ENCODE data around the gene CLMP. TPM values are rescaled to one million over a fixed set of nuclear protein-coding genes. Genes with fewer than 3 reads are reported as not detected.
"Not testable (repeated sequence)": the region's sequence is repeated elsewhere in the genome, so short reads cannot be mapped to it uniquely, and the experiment has no call there.

CLMP gene
- total RNA-seq, 1 donor from 2014 or later: 0.45 TPM

- ATAC-seq (no peak), DNase-seq (ENCODE audit: low spot score) (no peak)
These were observed 24.1 kb downstream of the CLMP start for GRCh38 chr11:123170929-123171328.

DNA sequence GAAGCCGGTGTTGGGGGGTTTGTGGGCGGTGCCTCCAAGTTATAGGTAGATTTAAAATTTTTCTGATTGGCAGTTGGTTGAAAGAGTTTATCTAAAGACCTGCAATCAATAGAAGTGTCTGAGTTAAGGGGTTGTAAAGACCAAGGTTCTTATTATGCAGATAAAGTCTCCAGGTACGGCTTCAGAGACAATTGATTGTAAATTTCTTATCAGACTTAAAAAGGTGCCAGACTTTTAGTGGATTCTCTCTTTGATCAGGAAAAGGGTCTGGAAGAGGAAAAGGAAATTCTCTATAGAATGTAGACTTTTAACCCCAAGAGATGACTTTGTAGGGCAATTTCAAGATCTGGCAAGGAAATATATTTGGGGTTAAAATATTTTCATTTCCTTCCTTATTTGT lies 25.2 kb downstream of the CLMP start:
- ATAC-seq (no peak), DNase-seq (ENCODE audit: low spot score) (no peak)

GRCh38 chr11:123168955-123169484 lies 26.0 kb downstream of the CLMP start:
- DNase-seq (ENCODE audit: low spot score) (no peak), ATAC-seq (no peak)

- no peak for ATAC-seq
- DNase-seq (ENCODE audit: low spot score): no peak
These were observed 26.8 kb downstream of the CLMP start for GRCh38 chr11:123168241-123168640.

DNA sequence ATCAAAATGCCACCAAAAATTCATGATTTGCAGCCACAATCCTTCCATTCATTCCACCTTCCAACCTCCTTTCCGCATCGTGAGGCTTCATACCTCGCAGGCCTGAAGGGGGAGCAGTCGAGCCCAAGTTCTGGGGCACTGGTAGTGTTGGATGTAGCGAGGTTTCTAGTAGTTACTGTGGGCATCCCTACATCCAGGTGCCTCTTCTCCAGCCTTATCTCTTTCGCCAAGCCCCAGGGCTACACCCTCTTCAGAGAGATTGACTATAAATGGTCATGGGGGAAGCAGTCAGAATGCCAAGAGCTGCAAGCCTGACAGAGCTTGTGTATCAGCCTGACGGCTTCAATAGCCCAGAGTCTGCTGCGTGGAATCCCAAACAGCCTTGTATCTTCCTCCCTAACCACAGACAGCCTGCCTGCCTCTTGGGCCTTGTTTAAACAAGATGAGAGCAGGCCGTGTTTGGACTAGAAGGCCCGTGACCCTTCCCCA lies 28.9 kb downstream of the CLMP start:
- no peak for ATAC-seq

GRCh38 chr11:123164732-123165450 lies 30.2 kb downstream of the CLMP start:
- DNase-seq (ENCODE audit: low spot score) (no peak), ATAC-seq (no peak)

More for the DNA sequence above, 28.9 kb downstream of the CLMP start:
- DNase-seq (ENCODE audit: low spot score): no peak

DNA sequence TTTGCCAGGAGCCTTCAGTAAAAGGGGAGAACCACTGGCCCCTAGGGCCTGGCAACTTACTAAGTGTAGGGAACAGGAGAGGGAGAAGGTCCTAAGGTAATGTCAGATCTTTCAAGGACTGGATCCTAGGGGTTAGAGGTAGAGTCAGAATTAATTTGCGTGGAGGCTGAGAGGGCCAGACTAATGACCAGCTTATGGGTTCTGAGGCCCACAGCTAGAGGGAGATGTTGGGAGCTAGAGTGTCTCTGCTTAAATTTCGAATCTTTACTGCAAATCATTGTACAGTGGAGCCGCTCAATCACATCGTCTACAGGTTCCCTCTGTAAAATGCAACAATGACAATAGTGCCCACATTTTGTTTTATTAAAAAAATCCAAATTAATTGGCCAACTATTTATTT lies 31.4 kb downstream of the CLMP start:
- no peak for DNase-seq (ENCODE audit: low spot score)
- ATAC-seq: no peak

GRCh38 chr11:123161376-123162030 lies 33.5 kb downstream of the CLMP start:
- ATAC-seq (no peak), DNase-seq (ENCODE audit: low spot score) (no peak)

- ATAC-seq: no peak
- DNase-seq (ENCODE audit: low spot score): no peak
These were observed 35.7 kb downstream of the CLMP start for GRCh38 chr11:123159183-123159857.

DNA sequence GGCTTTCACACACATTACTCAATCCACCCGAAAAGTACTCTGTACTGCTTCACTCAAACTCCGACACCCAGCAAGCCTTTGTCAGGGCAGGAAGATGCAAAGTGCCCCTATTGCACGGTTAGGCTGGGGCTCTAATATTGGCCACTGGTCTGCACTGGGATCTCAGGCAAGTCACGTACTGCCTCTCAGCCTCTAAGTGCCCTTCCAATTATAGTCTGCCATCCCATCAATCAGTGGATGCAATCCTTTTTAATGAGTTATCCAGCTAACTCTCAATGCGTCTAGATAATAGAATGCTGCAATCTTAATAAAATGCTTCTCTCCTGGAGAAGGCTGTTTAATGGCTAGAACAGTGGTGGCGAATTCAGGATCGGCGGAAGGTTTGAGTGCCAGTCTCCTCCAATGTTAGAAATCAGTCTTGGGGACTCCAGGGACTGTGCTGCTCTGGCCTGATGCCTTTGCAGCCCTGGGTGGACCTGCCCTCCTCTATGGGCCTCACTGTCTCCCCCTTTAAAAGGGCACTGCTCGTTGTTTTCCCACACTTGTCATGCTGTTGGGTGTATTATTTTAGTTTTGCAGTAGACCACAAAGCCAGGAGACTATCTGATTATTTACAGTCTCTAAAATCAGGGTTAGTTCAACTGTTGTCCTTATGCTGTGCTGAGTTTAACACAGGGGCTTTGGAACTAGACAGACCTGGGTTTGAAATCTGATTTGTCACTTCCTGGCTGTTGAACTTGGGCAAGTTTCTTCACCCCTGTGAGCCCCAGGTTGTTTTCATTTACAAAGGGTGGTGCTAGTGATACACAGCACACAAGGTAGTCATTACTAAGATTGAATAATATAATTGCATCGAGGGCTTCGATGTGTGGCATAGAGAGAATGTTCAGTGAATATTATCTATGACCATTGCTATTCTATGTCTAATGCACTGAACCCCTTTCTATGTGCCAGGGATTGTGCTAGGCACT lies 36.7 kb downstream of the CLMP start:
- ATAC-seq (no peak), DNase-seq (ENCODE audit: low spot score) (no peak)

GRCh38 chr11:123152951-123153350 lies 42.1 kb downstream of the CLMP start:
- no peak for ATAC-seq
- no peak for DNase-seq (ENCODE audit: low spot score)

DNA sequence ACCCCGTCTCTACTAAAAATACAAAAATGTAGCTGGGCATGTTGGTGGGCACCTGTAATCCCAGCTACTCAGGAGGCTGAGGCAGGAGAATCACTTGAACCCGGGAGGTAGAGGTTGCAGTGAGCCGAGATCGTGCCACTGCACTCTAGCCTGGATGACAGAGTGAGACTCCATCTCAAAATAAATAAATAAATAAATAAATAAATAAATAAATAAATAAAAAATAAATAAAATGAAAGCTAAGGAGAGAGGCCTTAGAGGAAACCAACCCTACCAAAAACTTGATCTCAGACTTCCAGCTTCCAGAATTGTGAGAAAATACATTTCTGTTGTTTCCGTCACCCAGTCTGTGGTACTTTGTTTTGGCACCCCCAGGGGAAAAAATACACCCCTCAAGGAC lies 42.7 kb downstream of the CLMP start:
- not testable (repeated sequence) for ATAC-seq

GRCh38 chr11:123151796-123152195 lies 43.3 kb downstream of the CLMP start:
- no peak for ATAC-seq

More for the DNA sequence above, 42.7 kb downstream of the CLMP start:
- DNase-seq (ENCODE audit: low spot score): not testable (repeated sequence)

GRCh38 chr11:123151366-123151765 lies 43.7 kb downstream of the CLMP start:
- no peak for DNase-seq (ENCODE audit: low spot score)
- no peak for ATAC-seq

More at GRCh38 chr11:123151796-123152195, 43.3 kb downstream of the CLMP start:
- DNase-seq (ENCODE audit: low spot score): no peak

DNA sequence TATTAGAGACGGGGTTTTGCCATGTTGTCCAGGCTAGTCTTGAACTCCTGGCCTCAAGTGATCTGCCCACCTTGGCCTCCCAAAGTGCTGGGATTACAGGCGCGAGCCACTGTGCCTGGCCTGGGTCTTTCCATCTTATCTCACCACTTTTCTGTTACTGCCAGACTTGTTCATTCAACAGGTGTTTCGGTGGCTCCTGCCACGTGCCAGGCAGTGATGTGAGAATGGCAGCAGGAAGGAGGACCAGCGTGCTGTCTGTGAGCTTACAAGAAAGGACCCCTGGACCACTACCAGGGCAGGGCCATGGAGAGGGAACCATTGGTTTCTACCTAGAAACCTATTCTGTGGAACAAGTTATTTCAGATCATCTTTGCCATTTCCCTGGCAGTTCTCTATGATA lies 44.2 kb downstream of the CLMP start:
- DNase-seq (ENCODE audit: low spot score) (no peak), ATAC-seq (no peak)

GRCh38 chr11:123148965-123149364 lies 46.1 kb downstream of the CLMP start:
- ATAC-seq: no peak

DNA sequence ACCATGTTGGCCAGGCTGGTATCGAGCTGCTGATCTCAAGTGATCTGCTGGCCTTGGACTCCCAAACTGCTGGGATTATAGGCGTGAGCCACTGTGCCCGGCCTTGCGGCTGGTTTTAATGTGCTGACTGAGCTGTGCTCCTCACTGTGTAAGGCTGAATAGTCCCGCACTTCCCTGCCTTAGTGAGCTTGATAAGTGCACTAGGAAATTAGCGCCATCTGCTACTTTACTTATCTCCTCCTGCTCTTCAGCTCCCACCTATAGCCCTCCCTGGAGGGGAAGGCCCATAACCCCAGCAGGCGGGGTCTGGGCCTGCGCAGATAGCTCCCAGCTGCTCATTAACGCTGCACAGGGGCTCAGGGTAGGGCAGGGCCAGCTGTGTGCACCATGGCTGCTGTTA lies 49.4 kb downstream of the CLMP start:
- ATAC-seq: no peak

More at GRCh38 chr11:123148965-123149364, 46.1 kb downstream of the CLMP start:
- no peak for DNase-seq (ENCODE audit: low spot score)

GRCh38 chr11:123145220-123145619 lies 49.8 kb downstream of the CLMP start:
- ATAC-seq (no peak), DNase-seq (ENCODE audit: low spot score) (no peak)

More for the DNA sequence above, 49.4 kb downstream of the CLMP start:
- no peak for DNase-seq (ENCODE audit: low spot score)

- no peak for DNase-seq (ENCODE audit: low spot score)
- no peak for ATAC-seq
These were observed 50.3 kb downstream of the CLMP start for GRCh38 chr11:123144707-123145106.

- no peak for DNase-seq (ENCODE audit: low spot score)
- no peak for ATAC-seq
These were observed 51.1 kb downstream of the CLMP start for GRCh38 chr11:123143921-123144320.
